Stimulated activated CD4-positive, alpha-beta T cell treated with anti-CD3 and anti-CD28 coated beads, Interleukin-1b, Interleukin-23, amount 100 ng/mL, for 24 hours (primary cell): ENCODE measurements around the gene ELF1.
A peak's percentile ranks its signal among the peaks of the same experiment; 100 is the strongest.
"Not testable (repeated sequence)": the region's sequence is repeated elsewhere in the genome, so short reads cannot be mapped to it uniquely, and the experiment has no call there.

Experiments used
- DNase-seq, 4 experiments: peaks; one replicate each; pipeline ENCODE4 v3.0.0-alpha.2; 2020; ENCODE audit warnings: low read depth in 4 of 4, low spot score in 1 of 4

Gene ELF1

DNA sequence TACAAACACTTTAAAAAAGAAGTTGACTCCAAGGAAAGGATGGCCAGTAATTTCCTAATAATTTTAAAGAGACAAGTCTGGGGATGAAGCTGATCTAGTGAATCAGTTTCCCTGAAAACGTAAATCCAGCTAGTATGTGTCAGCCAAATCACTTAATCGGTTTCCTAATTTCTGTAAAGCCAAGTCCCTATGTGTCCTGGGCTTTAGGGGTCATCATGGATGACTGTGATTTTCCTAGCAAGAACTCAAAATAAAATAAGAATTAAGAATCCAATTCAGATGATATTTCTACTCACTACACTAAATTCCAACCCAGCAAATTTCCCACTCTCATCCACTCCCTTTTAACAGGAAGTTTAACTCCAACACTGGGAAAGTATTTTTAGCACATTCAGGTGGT, 35.9 kb downstream of the ELF1 start:
- DNase-seq: no peak

DNA sequence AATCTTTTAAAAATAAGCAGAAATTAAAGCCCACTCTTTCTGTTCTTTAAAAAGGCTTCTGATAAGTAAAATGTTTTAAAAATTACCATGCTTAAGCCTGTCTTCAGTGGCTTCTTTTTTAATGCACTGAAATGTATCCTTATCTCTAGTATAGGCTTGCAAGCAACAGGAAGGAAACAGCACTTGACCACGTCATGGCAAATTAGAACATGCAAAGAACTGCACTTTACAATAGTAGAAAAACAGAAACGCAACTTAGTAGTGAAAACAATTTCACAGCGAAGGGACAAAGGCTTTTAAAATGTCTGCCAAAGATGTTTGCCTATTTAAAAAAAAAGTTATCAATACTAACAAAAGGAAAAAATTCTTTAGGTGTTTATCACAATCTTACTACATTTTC, 36.3 kb downstream of the ELF1 start:
- peak in 1 of 4 experiments; percentile 25 for DNase-seq

DNA sequence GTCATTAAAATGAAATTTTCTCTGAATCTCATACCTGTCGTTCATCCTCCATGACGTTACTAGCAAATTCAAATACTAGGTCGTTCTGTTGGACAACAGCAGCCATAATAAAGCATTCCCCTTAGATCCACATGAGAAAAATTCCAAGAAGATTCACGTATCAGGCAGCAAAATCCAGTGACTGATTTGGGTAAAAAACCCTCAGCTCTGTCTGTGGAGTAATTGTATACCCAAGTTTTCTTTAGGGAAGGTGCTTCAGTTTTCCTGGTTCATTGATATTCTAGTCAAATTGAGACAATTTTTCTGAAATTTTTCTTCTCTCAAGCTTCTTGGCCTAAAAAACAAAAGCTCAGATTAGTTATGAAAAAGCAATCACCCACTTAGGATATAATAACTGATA, 37.2 kb downstream of the ELF1 start:
- DNase-seq: no peak

DNA sequence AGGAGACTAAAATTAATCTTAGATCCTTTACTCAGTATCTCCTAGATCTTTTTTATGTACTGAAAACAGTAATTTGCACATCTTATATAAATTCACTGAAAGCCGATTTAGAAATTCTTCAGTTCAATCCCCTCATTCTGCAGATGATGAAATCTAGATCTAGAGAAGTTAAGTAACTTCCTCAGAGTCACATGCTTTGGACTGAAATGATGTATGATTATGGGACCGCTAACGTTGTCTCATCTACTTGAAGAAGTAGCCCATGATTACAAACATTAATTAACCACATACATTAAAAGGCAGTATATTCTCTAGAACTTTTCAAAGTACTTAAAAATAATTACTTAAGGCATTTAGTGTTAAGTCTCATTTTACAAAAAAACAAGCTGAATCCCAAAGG, 37.8 kb downstream of the ELF1 start:
- DNase-seq: no peak

DNA sequence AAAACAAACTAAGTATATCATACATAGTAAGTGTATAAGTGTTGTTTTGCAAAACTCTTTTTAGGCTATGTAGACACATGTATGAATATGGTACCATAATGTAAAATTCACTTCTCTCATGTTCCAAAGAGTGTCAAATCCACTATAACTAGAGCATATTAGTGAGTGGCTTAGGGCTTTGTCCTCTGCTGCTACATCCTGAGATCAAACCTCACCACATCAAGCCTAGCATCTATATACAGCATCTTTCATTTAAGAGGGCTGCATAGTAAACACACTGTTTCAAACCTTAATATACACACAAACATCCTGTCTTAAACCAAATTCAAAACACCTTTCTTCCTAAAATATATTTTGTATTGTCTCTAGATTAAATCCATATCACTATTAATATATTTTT, 38.7 kb downstream of the ELF1 start:
- DNase-seq: no peak

DNA sequence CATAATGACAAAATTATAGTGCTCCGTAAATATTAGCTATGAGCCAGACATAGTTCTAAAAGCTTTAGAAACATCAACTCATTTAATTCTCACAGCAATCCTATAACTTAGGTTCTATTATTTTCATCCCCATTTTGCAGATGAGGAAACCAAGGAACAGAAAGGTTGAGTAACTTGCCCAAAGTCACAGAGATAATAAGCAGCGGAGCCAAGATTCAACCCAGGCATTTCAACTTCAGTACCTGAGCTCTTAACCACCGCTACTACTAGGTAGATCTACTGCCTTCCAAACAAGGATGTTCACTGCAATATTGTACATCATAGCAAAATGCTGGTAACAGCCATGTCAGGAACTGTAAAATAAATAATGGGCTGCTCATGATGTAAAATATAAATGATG, 39.9 kb downstream of the ELF1 start:
- DNase-seq: no peak

DNA sequence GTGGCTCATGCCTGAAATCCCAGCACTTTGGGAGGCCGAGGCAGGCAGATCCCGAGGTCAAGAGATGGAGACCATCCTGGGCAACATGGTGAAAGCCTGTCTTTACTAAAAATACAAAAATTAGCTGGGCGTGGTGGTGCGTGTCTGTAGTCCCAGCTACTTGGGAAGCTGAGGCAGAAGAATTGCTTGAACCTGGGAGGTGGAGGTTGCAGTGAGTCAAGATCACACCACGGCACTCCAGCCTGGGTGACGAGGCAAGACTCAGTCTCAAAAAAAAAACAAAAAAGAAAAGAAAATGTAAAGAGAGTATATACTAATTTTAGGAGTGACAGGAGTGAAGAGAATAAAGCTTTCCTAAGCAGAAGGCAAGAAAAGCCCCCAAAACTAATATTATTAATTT, 41.0 kb downstream of the ELF1 start:
- DNase-seq: not testable (repeated sequence)

DNA sequence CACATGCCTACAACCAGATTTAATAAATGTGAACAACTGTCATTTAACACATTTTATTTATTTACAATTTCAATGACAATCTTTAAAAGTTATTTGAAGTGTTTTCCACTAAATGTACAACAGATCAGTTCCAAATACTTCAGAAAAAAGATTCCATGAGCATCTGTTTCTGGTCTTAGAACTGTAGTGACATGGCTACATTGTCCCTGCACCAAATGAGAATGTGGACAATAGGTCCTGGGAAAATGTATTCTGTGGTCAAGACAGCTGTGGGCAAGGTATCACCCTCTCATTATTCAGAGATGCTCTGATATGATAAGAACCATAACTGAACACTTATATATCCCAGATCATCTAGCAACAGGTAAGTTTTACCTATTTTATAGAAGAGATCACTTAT, 43.7 kb downstream of the ELF1 start:
- DNase-seq: no peak

DNA sequence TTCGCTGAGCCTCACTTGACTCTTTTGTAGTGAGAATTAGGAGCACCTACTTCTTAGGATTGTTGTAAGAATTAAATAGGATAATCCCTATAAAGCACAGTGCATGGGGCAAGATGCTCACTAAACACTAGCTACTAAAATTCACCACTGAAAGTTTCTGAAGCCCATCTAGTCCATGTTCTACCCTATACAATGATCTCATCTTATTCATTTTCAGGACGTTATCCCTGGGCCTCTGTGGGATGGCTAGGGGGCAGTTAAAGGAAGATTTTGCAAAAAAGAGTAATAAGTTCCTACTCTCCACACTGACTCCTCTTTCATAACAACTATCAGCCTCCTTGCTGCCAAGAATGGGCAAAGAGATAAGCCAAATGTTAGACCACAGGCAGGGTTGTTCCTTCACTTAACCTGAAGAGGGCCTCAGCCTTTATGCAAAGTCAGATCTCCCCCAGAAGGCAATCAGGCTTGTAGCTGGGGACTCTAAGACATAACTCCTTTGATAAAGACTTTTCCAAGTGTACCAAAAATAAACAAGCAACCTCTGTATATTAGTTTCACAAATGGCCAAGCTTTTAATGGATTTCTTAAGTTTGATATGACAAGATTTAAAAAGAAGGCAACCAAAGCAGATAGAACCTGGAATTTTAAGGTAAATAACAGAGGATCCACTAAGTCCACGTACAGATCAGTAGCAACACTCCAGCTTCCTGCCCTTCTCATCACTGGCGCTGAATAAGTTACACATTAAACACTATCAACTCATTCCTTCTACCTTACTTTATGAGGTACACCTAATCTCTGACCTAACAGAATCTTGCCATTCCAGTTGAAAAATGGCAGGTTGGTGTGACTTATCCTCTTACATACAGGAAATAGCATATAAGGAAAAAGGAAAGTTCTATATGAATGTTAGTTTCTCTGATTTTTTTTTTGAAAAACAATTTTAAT, 44.4 kb downstream of the ELF1 start:
- no peak for DNase-seq

DNA sequence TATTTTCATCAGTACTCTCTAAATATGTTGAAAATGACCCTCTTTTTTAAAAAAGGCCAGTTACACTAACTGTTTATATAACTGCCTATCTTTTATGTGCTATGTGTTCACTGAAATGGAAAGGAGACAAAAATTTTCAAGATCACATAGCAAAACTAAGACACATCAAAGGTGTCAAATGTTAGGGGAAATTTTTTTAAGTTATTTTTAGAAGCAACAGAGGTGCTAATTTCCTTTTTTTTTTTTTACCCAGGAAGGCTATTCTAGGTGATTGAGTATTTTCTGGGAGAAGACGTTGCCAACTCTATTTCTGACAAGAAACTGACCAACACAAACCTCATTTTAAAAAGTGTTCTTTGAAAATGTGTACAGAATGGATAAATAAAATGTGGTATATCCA, 45.7 kb downstream of the ELF1 start:
- DNase-seq: no peak

DNA sequence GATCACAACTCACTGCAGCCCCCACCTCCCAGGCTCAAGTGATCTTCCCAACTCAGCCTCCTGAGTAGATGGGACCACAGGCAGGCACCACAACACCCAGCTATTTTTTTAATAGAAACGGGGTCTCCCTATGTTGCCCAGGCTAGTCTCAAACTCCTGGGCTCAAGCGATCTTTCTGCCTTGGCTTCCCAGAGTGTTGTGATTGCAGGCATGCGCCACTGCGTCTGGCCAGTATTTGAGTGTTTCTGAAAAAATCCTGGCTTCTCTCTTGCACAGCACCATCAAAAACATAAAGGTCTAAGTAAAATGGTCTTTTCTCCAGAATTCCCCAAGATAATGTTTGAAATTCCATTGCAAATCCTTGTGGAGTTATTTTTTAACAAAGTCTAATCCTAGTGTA, 47.8 kb downstream of the ELF1 start:
- DNase-seq: no peak

DNA sequence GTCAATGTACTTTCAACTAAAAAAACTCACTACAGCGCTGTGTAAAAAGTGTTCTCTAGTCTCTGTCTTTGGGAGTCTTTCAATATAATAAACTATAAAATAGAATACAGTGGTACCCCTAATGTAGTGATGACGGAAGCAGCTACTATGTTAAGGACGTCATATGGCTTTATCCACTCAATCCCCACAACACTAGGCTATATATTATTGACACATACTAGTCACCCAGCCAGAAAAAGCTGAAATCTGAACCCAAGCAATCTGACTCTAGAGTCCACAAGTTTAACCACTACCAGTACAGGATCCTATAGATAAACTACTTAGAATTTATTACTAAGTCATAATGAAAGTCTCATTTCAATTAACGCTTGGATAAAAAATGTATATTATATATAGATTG, 48.3 kb downstream of the ELF1 start:
- DNase-seq: no peak

DNA sequence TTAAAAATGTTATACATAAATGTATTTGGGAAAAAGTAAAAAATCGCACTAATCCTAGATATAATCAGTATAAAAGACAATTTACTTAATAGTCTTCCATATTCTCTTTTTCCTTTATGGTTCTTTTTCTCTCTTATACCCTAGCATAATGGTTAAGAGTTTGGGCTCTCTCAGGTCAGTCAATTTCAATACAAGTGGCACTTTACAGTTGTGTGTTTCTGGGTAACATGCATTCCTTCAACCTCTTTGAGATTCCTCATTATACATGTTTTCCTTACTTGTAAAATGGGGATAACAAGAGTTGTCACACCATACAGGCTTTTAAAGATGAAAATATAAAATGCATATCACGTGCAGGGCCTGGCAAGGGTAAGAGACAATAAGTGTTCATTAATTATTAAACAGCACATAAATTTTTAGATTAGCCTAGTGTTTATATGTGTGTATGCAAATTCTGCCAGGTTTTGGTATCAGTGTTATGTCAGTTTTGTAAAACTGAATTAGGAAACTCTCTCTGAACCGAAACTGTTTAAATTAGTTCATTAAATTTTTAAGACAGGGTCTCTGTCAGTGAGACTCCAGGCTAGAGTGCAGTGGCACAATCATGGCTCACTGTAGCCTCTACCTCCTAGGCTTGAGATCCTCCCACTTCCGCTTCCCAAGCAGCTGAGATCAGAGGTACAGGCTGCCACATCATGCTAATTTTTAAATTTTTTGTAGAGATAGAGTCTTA, 49.8 kb downstream of the ELF1 start:
- DNase-seq: no peak

DNA sequence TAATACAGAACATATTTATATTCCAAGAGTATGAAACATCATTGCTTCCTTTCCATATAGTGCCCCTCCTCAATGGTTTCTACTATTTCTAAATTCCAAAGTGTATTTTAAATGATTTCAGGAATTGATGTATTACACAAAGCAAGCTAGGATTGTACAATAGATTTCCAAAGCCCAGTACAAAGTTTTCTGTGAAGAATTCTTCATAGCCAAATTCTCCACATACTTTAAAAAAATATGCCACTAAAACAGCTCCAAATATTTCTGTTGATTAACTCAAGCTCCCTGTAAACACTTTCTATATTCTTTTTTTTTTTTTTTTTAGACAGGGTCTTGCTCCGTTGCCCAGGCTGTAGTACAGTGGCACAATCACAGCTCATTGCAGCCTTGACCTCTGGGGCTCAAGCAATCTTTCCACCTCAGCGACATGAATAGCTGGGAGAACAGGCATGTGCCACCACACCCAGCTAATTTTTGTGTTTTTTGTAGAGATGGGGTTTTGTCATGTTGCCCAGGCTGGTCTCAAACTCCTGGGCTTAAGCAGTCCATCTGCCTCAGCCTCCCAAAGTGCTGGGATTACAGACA, 50.6 kb downstream of the ELF1 start:
- DNase-seq: no peak

DNA sequence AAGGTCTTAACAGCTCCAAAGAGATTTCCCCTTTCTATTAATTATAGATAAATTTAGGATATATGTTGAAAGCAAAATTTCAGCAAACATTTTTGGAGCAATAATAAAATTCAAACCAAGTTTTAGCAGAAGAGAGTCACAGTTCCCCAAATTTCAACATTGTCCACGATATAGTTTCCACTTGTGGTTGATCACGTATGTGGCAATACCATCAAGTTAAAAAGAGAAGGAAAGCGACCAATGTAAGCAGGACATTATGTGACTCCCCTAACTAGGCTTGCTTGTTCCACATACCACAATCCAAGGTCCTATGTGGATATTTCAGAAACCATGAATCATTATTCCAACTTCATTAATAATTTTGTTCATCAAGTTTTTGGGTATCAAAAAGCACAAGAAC, 52.8 kb downstream of the ELF1 start:
- no peak for DNase-seq

DNA sequence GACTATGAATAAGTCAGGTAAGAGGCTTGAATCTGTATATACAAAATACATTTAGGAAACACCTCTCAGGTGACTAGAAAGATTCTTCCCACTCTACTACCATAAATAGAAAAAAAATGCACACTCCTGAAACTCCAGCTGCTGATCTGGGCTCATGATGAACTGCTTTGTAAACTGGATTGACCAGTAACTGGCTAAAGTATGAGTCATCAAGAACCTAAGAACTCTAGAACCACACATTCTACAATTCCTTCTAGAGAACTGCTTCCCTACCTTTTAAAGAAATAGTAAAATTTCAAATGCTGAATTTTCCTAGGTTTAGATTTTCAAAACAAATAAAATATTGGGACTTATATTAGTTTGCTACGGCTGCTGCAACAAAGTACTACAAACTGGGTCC, 55.2 kb downstream of the ELF1 start:
- no peak for DNase-seq

DNA sequence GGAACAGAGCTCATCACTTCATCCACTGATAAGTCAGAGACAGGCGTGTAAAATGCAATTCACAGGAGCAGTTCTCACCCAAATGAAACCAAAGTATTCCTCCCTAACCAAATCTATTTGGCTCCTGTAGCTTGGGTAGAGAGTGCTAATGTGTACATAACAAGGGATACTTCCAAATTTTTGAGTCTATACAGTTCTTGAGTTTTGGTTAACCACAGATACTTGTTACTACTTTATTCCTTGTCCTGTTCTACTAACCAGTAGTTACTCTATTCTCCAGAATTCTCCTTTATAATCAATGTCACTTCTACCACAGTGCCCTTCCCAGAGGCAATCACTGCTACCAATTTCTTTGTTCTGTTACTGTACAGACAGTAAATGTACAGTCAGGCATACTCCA, 57.3 kb downstream of the ELF1 start:
- no peak for DNase-seq

DNA sequence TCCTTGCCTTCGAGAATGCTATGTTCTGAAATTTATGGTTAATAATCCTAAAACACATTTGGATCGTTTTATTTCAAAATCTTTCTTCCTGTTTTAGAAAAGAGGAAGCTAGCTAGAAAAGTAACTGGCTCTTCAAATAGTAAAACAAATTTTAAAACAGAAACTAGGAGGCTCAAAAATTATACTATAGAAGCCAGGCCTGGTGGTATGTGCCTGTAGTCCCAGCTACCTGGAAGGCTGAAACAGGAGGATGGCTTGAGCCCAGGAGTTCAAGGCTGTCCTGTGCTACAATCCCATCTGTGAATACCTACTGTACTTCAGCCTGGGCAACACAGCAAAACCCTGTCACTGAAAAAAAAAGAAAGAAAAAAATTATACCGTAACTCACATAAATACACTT, 57.9 kb downstream of the ELF1 start:
- DNase-seq: no peak

DNA sequence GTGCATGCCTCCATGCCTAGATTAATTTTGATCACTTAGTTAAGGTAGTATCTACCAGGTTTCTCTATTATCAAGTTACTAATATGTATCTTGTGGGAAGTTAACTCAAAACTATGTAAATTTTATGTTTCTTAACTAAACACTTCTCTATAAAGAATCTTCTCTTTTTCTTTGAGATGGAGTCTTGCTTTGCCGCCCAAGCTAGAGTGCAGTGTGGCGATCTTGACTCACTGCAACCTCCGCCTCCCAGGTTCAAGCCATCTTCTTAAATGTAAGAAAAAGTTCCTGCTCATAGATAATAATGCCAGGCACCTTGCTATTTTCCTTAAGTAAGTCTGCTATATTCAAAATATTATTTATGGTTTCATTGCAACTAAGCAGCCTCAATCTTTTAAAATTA, 58.4 kb downstream of the ELF1 start:
- DNase-seq: no peak

DNA sequence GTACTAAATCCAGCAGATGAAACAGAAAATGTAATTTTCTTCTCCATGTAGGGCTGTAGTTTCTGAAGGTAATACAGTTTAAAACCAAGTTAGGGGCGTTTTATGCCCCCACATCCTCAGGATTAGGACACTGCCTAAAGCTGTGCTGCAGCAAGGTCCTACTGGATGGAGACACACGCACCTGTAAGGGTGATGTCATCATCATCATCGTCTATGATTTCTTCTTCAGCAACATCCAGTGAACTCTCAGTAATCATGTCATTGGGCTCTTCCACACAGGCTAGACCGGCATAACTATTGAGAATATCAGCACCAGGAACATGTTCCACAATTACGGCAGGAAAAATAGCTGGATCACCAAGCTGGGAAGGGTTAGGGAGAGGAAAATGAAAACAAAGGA, 60.5 kb downstream of the ELF1 start:
- DNase-seq: no peak

DNA sequence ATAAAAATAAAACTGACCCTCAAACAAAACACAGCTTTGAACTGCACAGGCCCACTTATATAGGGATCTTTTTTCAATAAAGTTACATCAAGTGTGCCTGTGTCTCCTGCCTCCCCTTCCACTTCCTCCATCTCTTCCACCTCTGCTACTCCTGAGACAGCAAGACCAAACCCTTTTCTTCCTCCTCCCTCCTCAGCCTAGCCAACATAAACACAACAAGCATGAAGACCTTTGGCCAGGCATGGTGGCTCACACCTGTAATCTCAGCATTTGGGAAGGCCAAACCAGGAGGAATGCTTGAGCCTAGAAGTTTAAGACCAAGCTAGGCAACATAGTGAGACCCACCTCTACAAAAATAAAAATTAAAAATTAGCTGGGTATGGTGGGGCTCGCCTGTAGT, 72.6 kb downstream of the ELF1 start:
- DNase-seq: no peak

DNA sequence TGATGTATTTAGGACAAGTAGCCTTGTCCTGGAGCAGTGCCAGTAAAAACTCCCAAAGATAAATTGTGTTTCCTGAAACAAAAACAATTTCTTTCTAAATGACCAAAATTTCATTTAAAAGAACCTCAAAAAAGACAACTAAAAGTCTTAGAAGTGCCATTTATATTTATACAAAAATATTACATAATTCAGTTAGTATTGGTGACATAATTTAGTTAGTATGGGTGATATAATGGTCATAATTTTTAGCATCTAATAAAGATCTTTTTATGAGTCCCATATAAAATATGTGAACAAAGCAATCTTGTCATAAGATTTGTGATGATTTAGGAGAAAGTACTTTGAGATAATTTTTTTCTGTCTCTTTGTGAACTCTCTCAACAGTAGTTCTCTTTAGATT, 76.0 kb downstream of the ELF1 start:
- no peak for DNase-seq
